ENCODE data around the gene CDH3. TPM values are rescaled to one million over a fixed set of nuclear protein-coding genes. Genes with fewer than 3 reads are reported as not detected.

CDH3 gene
- total and polyA plus RNA-seq, 2 of the 8 experiments (the other 6 are each of a cell fraction or from before 2014, with no cell fraction given): 146 to 171 TPM

DNA sequence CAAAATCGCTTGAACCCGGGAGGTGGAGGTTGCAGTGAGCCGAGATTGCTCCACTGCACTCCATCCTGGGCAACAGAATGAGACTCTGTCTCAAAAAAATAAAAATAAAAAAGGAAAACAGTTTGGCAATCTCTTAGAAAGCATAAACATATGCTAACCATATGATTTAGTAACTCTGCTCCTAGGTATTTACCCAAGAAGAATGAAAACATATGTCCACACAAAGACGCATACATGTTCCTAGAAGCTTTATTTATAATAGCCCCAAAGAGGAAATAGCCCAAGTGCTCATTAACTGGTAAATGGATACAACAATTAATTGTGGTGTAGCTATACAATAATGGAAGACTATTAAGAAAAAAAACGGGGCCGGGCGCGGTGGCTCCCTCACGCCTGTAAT, 73.5 kb downstream of the CDH3 start:
- H3K79me2 ChIP-seq (ENCODE audit: control insufficient read depth in 1 of 2, insufficient read depth in 2 of 2, low read length in 2 of 2): no peaks in the 10 kb centered on the region
- H2BK20ac ChIP-seq (ENCODE audit: low read length): no peak overlapping the region
- no peak overlapping the region for H4K5ac ChIP-seq (ENCODE audit: insufficient read length, low read depth, low read length)
- no peak overlapping the region for H2BK12ac ChIP-seq (ENCODE audit: low read depth, low read length)
- no peak overlapping the region for H3K27ac ChIP-seq (ENCODE audit: low read depth, low read length)
- H2AFZ ChIP-seq (ENCODE audit: low read length): no peak overlapping the region
- DNase-seq (ENCODE audit: low read depth in 1 of 2, low spot score in 2 of 2) (no peak), FAIRE-seq (no peak)
- no peak overlapping the region for H2BK15ac ChIP-seq (ENCODE audit: low read length)
- CTCF ChIA-PET (ENCODE audit: partially characterized antibody): interaction anchor here (0.6 to 1.3 kb wide), 6 partner anchors 9 to 102 kb away, joined by 3 to 4 read pairs (median 3); partner anchors contain the start of gene CDH1
- H3K4me2 ChIP-seq (ENCODE audit: insufficient read depth in 1 of 2, low read depth in 2 of 2, low read length in 2 of 2): no peak overlapping the region
- no peak overlapping the region for H3K14ac ChIP-seq (ENCODE audit: insufficient read length)
- no peaks in the 10 kb centered on the region for H4K20me1 ChIP-seq (replicated peaks in 1 of 2; ENCODE audit: control insufficient read depth in 1 of 2, insufficient read depth in 2 of 2, low read length in 2 of 2)
- H3K9me3 ChIP-seq (ENCODE audit: insufficient read depth in 2 of 2, low read depth in 1 of 2, low read length in 1 of 2): no peaks in the 10 kb centered on the region
- no peaks in the 10 kb centered on the region for H3K79me1 ChIP-seq (ENCODE audit: low read depth, low read length)
- 99% methylated on average over 9 of the region's 9 CpGs; no CpG with 5 or more reads in 1 of the 2 experiments for WGBS, 2 experiments (ENCODE audit: extremely low coverage in 1 of 2, insufficient coverage in 1 of 2, insufficient read length in 1 of 2, insufficient replicate concordance in 2 of 2, low coverage in 1 of 2, low lambda C conversion rate in 2 of 2, missing lambda C conversion rate in 1 of 2)
- H2AK5ac ChIP-seq (ENCODE audit: low read depth, low read length): no peak overlapping the region
- no peaks in the 10 kb centered on the region for H3K23me2 ChIP-seq (ENCODE audit: low read depth, low read length)
- H3K4ac ChIP-seq (replicated peaks; ENCODE audit: insufficient read length, low read depth, low read length): no peak overlapping the region
- H3K27me3 ChIP-seq (replicated peaks in 1 of 4; ENCODE audit: control insufficient read depth in 3 of 4, extremely low read depth in 1 of 4, insufficient read depth in 3 of 4, low read length in 3 of 4): no peaks in the 10 kb centered on the region
- no peaks in the 10 kb centered on the region for H3K36me3 ChIP-seq (ENCODE audit: control insufficient read depth in 2 of 4, insufficient read depth in 4 of 4, low read length in 3 of 4)
- no peak overlapping the region for H3K9ac ChIP-seq (replicated peaks in 1 of 4; ENCODE audit: extremely low read depth in 1 of 4, low read depth in 3 of 4, low read length in 3 of 4)
- peaks cover 0 to 4% (median under 1%) of the 10 kb centered on the region in 4 experiments; a peak in 1 of 7 replicates for H3K4me1 ChIP-seq (replicated peaks in 1 of 4; ENCODE audit: control insufficient read depth in 3 of 4, insufficient read depth in 4 of 4, low read length in 3 of 4)
- no peak overlapping the region for H3K56ac ChIP-seq (replicated peaks; ENCODE audit: insufficient read length, low read depth, low read length)
- no peak overlapping the region for H3K18ac ChIP-seq (ENCODE audit: extremely low read depth, low read length)
- H4K91ac ChIP-seq (replicated peaks; ENCODE audit: insufficient read length, low read length): no peak overlapping the region
- H4K8ac ChIP-seq (ENCODE audit: extremely low read depth, insufficient read depth, low read length): no peak overlapping the region
- H2BK5ac ChIP-seq (ENCODE audit: low read depth, low read length): no peak overlapping the region
- no peak overlapping the region for H3K23ac ChIP-seq (ENCODE audit: insufficient read length)
- no peak overlapping the region for H3K4me3 ChIP-seq (ENCODE audit: extremely low read depth in 1 of 4, insufficient read depth in 2 of 4, low read depth in 3 of 4, low read length in 4 of 4)
- POLR2A ChIA-PET (ENCODE audit: partially characterized antibody): interaction anchor here (1.3 kb wide), 1 partner anchor 18 kb away, joined by 6 read pairs; the partner anchor contains the start of gene CDH1
- H2BK120ac ChIP-seq (replicated peaks; ENCODE audit: low read depth, low read length): no peak overlapping the region
- TF ChIP-seq SIN3A (conservative IDR thresholded peaks at IDR 0.05 in 1 of 2, IDR thresholded peaks at IDR 0.05 in 1 of 2; ENCODE audit: low read depth in 1 of 2, low read length in 2 of 2) (no peak), JUN (IDR thresholded peaks at IDR 0.05; ENCODE audit: low read depth, low read length) (no peak), CHD1 (IDR thresholded peaks at IDR 0.05; ENCODE audit: low read depth, low read length) (no peak), CEBPB (IDR thresholded peaks at IDR 0.05; ENCODE audit: low read depth, low read length) (no peak), POLR2AphosphoS5 (IDR thresholded peaks at IDR 0.05; ENCODE audit: low read depth, low read length) (no peak), TAF1 (IDR thresholded peaks at IDR 0.05; ENCODE audit: low read depth, low read length) (no peak), SRF (IDR thresholded peaks at IDR 0.05; ENCODE audit: low read depth, low read length) (no peak), CBX5 (IDR thresholded peaks at IDR 0.05; ENCODE audit: low read depth, low read length) (no peak), SIRT6 (IDR thresholded peaks at IDR 0.05; ENCODE audit: low read length) (no peak), CHD2 (IDR thresholded peaks at IDR 0.05; ENCODE audit: low read length) (no peak), CTBP2 (IDR thresholded peaks at IDR 0.05; ENCODE audit: borderline replicate concordance, insufficient read depth, insufficient read length, low read length) (no peak), TCF12 (IDR thresholded peaks at IDR 0.05; ENCODE audit: low read depth, low read length) (no peak), HDAC2 (IDR thresholded peaks at IDR 0.05; ENCODE audit: borderline replicate concordance in 1 of 2, low read depth in 2 of 2, low read length in 2 of 2) (no peak), RXRA (IDR thresholded peaks at IDR 0.05; ENCODE audit: insufficient read depth, low read depth, low read length) (no peak), TBP (IDR thresholded peaks at IDR 0.05; ENCODE audit: low read depth, low read length) (no peak), RFX5 (IDR thresholded peaks at IDR 0.05; ENCODE audit: borderline replicate concordance, low read depth, low read length) (no peak)
